EH (cell line): Measurements from ENCODE around the gene DLG5.
A peak's percentile ranks its signal among the peaks of the same experiment; 100 is the strongest.

Source experiments
- DNase-seq: peaks from one replicate; pipeline ENCODE4 v3.0.0-alpha.2; 2015; ENCODE audit warnings: low read depth

DLG5 gene

GRCh38 chr10:77819210-77820112 is 107.1 kb downstream of the DLG5 start:
- no peak for DNase-seq

- no peak for DNase-seq
Observed at GRCh38 chr10:77818378-77818777, 108.2 kb downstream of the DLG5 start.

- DNase-seq = no peak
Observed at GRCh38 chr10:77817541-77817940, 109.0 kb downstream of the DLG5 start.

GRCh38 chr10:77816311-77816710 is 110.2 kb downstream of the DLG5 start:
- DNase-seq = no peak

- DNase-seq = no peak
Observed at GRCh38 chr10:77812741-77813140, 113.8 kb downstream of the DLG5 start.

GRCh38 chr10:77811831-77812430 is 114.6 kb downstream of the DLG5 start:
- no peak for DNase-seq

- DNase-seq = no peak
Observed at GRCh38 chr10:77810446-77811335, 115.9 kb downstream of the DLG5 start.

- DNase-seq = no peak
Observed at GRCh38 chr10:77809336-77809735, 117.2 kb downstream of the DLG5 start.

GRCh38 chr10:77807706-77808105 is 118.8 kb downstream of the DLG5 start:
- DNase-seq = no peak

GRCh38 chr10:77806511-77807157 is 119.9 kb downstream of the DLG5 start:
- DNase-seq = no peak

- no peak for DNase-seq
Observed at GRCh38 chr10:77805676-77806075, 120.9 kb downstream of the DLG5 start.

GRCh38 chr10:77804371-77804770 is 122.2 kb downstream of the DLG5 start:
- DNase-seq = no peak

- peak; percentile 49 for DNase-seq
Observed at GRCh38 chr10:77801474-77802161, 124.9 kb downstream of the DLG5 start.

GRCh38 chr10:77800738-77801266 is 125.8 kb downstream of the DLG5 start:
- no peak for DNase-seq

GRCh38 chr10:77800320-77800719 is 126.2 kb downstream of the DLG5 start:
- DNase-seq = no peak

- DNase-seq = no peak
Observed at GRCh38 chr10:77799352-77799751, 127.2 kb downstream of the DLG5 start.

GRCh38 chr10:77798940-77799339 is 127.6 kb downstream of the DLG5 start:
- peak; percentile 20 for DNase-seq

GRCh38 chr10:77796311-77796915 is 130.1 kb downstream of the DLG5 start:
- no peak for DNase-seq

- no peak for DNase-seq
Observed at GRCh38 chr10:77795426-77796055, 131.0 kb downstream of the DLG5 start.
